Stomach (tissue), 9 donors: ENCODE measurements around the gene INF2. TPM values are rescaled to one million over a fixed set of nuclear protein-coding genes. Genes with fewer than 3 reads are reported as not detected.
"Not testable (repeated sequence)": the region's sequence is repeated elsewhere in the genome, so short reads cannot be mapped to it uniquely, and the experiment has no call there.

Experiments
- DNase-seq, 2 donors: peaks; one replicate each; pipeline versions ENCODE4 v3.0.0 to v3.0.0-alpha.2; 2013 to 2019
- H3K27ac ChIP-seq, 5 donors: fragments of 200-600 bp in 4 of 5; sonication (generic) in 4 of 5; one replicate each; pipeline ENCODE4 v1.5.1; 2013 to 2019; ENCODE audit warnings: mild to moderate bottlenecking in 1 of 5, moderate library complexity in 1 of 5
- H3K27me3 ChIP-seq, 3 donors: fragments of 200-600 bp; sonication (generic); one replicate each; pipeline ENCODE4 v1.5.1; 2017 to 2019; ENCODE audit warnings: mixed run types in 1 of 3
- H3K36me3 ChIP-seq, 4 donors: fragments of 200-600 bp; sonication (generic); 1 replicate in 3 of 4; 2 replicates in 1 of 4; pipeline ENCODE4 v1.5.1; 2016 to 2019
- H3K4me1 ChIP-seq, 4 donors: fragments of 200-600 bp; sonication (generic); one replicate each; pipeline ENCODE4 v1.5.1; 2016 to 2019
- H3K4me3 ChIP-seq, 4 donors: fragments of 200-600 bp; sonication (generic) in 3 of 4; one replicate each; pipeline ENCODE4 v1.5.1; 2016 to 2019; ENCODE audit warnings: mild to moderate bottlenecking in 1 of 4
- H3K9me3 ChIP-seq, 4 donors: fragments of 200-600 bp; sonication (generic); one replicate each; pipeline ENCODE4 v1.5.1; 2016 to 2019
- EP300 ChIP-seq: sonication (generic); formaldehyde crosslinking; IDR thresholded peaks from one replicate; pipeline ENCODE4 v1.6.1; 2017; ENCODE audit warnings: antibody characterized with exemption
- POLR2A ChIP-seq, 4 donors: fragments of 450-650 bp; IDR thresholded peaks; one replicate each; pipeline ENCODE4 v1.6.1; 2016; ENCODE audit warnings: antibody characterized with exemption in 4 of 4, control low read depth in 2 of 4, mild to moderate bottlenecking in 1 of 4, moderate library complexity in 1 of 4
- POLR2AphosphoS5 ChIP-seq, 3 donors: sonication (generic); formaldehyde crosslinking; IDR thresholded peaks; one replicate each; pipeline ENCODE4 v1.6.1; 2016; ENCODE audit warnings: antibody characterized with exemption in 3 of 3
- WGBS, 5 donors: extraction: QIAGEN DNeasy Blood & Tissue Kit in 3 of 5; methylation state at CpG; one replicate each; pipeline versions ENCODE4 v1.1.5 to v1.1.7; 2013 to 2018; 5-methylcytosine and 5-hydroxymethylcytosine counted together
- intact Hi-C: fragments of 100-400 bp; cut with DNase I; formaldehyde crosslinking; loops from one replicate; pipeline ENCODE4 v1.15.1; 2023; ENCODE audit warnings: low total_unique reads
- polyA plus RNA-seq, 3 donors: library from polyadenylated mRNA; stranded (reverse); fragments of 200-250 nt; gene quantifications; one replicate each; pipeline ENCODE4 v1.2.3, GENCODE V29; 2013
- total RNA-seq, 5 donors: library from RNA; depleted of rRNA; stranded (reverse); fragments of >200 nt; gene quantifications; one replicate each; pipeline versions ENCODE4 v1.1.0 to v1.2.3, GENCODE V29; 2014 to 2016
- TF ChIP-seq, protein P1 (sequence below), 7 experiments: fragments of 450-650 bp in 4 of 7; fragments of 200-600 bp in 3 of 7; sonication (generic) in 3 of 7; IDR thresholded peaks; one replicate each; pipeline ENCODE4 v1.5.1; 2016 to 2019; ENCODE audit warnings: antibody characterized with exemption in 7 of 7, control low read depth in 2 of 7, mild to moderate bottlenecking in 1 of 7
- donor health status: healthy with polysubstance abuse.
- donor health status: Bipolar disorder and iron deficiency.
- donor health status: healthy.

The INF2 gene
- total and polyA plus RNA-seq, 8 donors: 45.9 to 385 (median 146) TPM

DNA sequence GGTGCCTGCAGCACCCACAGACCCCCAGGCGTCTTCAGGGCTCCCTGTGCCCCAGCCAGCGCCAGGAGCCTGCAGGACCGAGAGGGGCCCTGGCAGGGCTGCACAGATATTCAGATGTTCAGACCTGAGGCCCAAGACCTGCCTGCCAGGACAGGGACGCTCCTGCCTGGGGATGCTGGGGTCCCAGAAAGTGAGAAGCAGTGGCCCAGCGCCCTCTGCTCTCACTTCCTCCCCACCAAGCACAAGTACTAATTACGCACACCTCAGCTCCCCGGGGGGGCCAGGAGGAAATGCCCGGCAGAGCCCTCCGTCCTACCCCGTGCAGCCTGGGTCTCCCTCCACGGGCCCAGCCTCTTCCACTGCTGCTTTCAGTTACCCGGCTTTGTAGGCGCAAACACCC is 28.8 kb upstream of the INF2 start:
- H3K4me3 ChIP-seq: no peak overlapping the region
- peaks cover 0 to 33% (median 10%) of the 10 kb centered on the region in 3 donors for H3K27me3 ChIP-seq
- peaks cover 3 to 15% (median 7%) of the 10 kb centered on the region in 4 donors for H3K4me1 ChIP-seq
- DNase-seq: no peak
- WGBS, 5 donors: 77 to 82% (median 78%) methylated on average over 13 of the region's 13 CpGs
- H3K9me3 ChIP-seq: peaks cover 0 to 9% (median 2%) of the 10 kb centered on the region in 4 donors
- H3K27ac ChIP-seq: no peak overlapping the region
- no peaks in the 10 kb centered on the region for H3K36me3 ChIP-seq
- intact Hi-C loops: no loop called here
- TF ChIP-seq, protein P1, sequence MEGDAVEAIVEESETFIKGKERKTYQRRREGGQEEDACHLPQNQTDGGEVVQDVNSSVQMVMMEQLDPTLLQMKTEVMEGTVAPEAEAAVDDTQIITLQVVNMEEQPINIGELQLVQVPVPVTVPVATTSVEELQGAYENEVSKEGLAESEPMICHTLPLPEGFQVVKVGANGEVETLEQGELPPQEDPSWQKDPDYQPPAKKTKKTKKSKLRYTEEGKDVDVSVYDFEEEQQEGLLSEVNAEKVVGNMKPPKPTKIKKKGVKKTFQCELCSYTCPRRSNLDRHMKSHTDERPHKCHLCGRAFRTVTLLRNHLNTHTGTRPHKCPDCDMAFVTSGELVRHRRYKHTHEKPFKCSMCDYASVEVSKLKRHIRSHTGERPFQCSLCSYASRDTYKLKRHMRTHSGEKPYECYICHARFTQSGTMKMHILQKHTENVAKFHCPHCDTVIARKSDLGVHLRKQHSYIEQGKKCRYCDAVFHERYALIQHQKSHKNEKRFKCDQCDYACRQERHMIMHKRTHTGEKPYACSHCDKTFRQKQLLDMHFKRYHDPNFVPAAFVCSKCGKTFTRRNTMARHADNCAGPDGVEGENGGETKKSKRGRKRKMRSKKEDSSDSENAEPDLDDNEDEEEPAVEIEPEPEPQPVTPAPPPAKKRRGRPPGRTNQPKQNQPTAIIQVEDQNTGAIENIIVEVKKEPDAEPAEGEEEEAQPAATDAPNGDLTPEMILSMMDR (IDR thresholded peaks at IDR 0.05): no peak
- no peak for TF ChIP-seq EP300
- no peak for TF ChIP-seq POLR2AphosphoS5 (IDR thresholded peaks at IDR 0.05)
- no peak for TF ChIP-seq POLR2A (IDR thresholded peaks at IDR 0.05)

DNA sequence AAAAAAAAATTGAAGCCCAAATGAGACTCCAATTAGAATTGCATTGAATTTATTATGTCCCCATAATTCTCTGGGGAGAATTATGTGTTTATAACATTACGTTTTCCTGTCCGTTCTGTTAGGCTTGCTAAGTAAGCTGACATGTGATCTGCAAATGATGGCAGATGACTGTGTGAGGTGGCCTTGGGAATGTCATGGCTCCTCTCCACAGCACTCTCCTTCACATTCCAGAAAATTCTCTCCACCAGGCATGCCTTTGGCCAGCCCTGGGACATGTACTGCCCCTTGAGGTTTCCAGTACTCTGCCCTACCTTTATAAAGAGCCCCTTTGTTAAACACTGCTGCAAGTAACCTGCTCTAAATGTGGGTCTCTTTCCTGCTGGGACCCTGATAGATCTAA is 28.3 kb upstream of the INF2 start:
- peaks cover 8 to 20% (median 12%) of the 10 kb centered on the region in 4 donors for H3K4me1 ChIP-seq
- H3K9me3 ChIP-seq: peaks cover 0 to 9% (median 2%) of the 10 kb centered on the region in 4 donors
- intact Hi-C loops: no loop called here
- TF ChIP-seq POLR2A (IDR thresholded peaks at IDR 0.05): no peak
- TF ChIP-seq POLR2AphosphoS5 (IDR thresholded peaks at IDR 0.05): no peak
- TF ChIP-seq, protein P1 (IDR thresholded peaks at IDR 0.05): no peak
- TF ChIP-seq EP300: no peak
- no peak for DNase-seq
- peaks cover 0 to 33% (median 10%) of the 10 kb centered on the region in 3 donors for H3K27me3 ChIP-seq
- no peak overlapping the region for H3K4me3 ChIP-seq
- H3K27ac ChIP-seq: no peak overlapping the region
- 78 to 93% (median 90%) methylated on average over 2 of the region's 2 CpGs for WGBS, 5 donors
- H3K36me3 ChIP-seq: no peaks in the 10 kb centered on the region

GRCh38 chr14:104661528-104662157 is 27.8 kb upstream of the INF2 start:
- H3K27ac ChIP-seq, intact Hi-C loops, DNase-seq, H3K4me3 ChIP-seq, H3K36me3 ChIP-seq, H3K9me3 ChIP-seq: not testable (repeated sequence)
- Histone ChIP-seq H3K4me1 (peaks cover 11 to 26% (median 16%) of the 10 kb centered on the region in 4 donors), H3K27me3 (peaks cover 0 to 33% (median 10%) of the 10 kb centered on the region in 3 donors)
- WGBS, 5 donors: 91 to 94% (median 94%) methylated on average over 12 to 18 of the region's 18 CpGs

GRCh38 chr14:104662472-104662871 is 26.9 kb upstream of the INF2 start:
- intact Hi-C loops, H3K9me3 ChIP-seq, H3K27ac ChIP-seq, DNase-seq, H3K4me3 ChIP-seq, H3K36me3 ChIP-seq: not testable (repeated sequence)
- WGBS, 5 donors: 89 to 97% (median 95%) methylated on average over 7 to 18 of the region's 18 CpGs
- Histone ChIP-seq H3K4me1 (peaks cover 11 to 27% (median 16%) of the 10 kb centered on the region in 4 donors), H3K27me3 (peaks cover 0 to 33% (median 10%) of the 10 kb centered on the region in 3 donors)

DNA sequence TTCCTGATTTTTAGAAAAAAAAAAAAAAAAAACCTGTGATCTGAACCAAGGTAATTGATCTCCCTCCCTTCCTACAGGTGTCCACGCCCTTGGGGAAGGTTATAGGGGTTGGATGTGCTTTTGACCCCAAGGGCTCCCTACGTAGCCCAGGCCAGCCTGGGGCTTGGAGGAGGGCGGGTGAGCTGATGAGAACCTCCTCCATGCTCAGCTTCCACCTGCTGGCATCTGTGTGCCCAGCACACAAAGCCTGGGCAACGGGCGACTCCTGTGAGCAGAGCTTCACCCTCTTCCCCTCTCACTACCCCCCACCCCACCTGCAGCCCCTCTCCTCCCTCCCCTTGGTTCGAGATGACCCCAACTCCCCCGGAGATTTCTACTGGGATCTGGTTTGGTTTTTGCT is 25.3 kb upstream of the INF2 start:
- no peaks in the 10 kb centered on the region for H3K36me3 ChIP-seq
- intact Hi-C loops: no loop called here
- H3K27me3 ChIP-seq: peaks cover 0 to 30% (median 10%) of the 10 kb centered on the region in 3 donors
- H3K4me3 ChIP-seq: no peak overlapping the region
- TF ChIP-seq, protein P1 (IDR thresholded peaks at IDR 0.05): no peak
- TF ChIP-seq POLR2A (IDR thresholded peaks at IDR 0.05) (no peak), POLR2AphosphoS5 (IDR thresholded peaks at IDR 0.05) (no peak), EP300 (no peak)
- no peak for DNase-seq
- peaks cover 0 to 9% (median 2%) of the 10 kb centered on the region in 4 donors for H3K9me3 ChIP-seq
- 61 to 72% (median 70%) methylated on average over 7 of the region's 7 CpGs for WGBS, 5 donors
- H3K4me1 ChIP-seq: peaks cover 11 to 27% (median 16%) of the 10 kb centered on the region in 4 donors
- no peak overlapping the region for H3K27ac ChIP-seq
